IPS-15b (cell line): Measurements from ENCODE around the gene PLSCR2.
A peak's percentile ranks its signal among the peaks of the same experiment; 100 is the strongest.

ENCODE experiments used
- H3K27me3 ChIP-seq: one replicate; pipeline ENCODE4 v1.6.1; 2013; ENCODE audit warnings: low read length; ENCODE audit not compliant: control insufficient read depth, insufficient read depth
- H3K36me3 ChIP-seq: one replicate; pipeline ENCODE4 v1.6.1; 2013; ENCODE audit warnings: low read length; ENCODE audit not compliant: control insufficient read depth, insufficient read depth
- H3K4me1 ChIP-seq: one replicate; pipeline ENCODE4 v1.6.1; 2013; ENCODE audit warnings: mild to moderate bottlenecking, low read length; ENCODE audit not compliant: control insufficient read depth, insufficient read depth
- H3K4me3 ChIP-seq: one replicate; pipeline ENCODE4 v1.5.1; 2013; ENCODE audit warnings: low read depth, low read length
- H3K9ac ChIP-seq: one replicate; pipeline ENCODE4 v1.6.1; 2013; ENCODE audit warnings: low read depth, mild to moderate bottlenecking, low read length
- H3K9me3 ChIP-seq: one replicate; pipeline ENCODE4 v1.6.1; 2013; ENCODE audit warnings: mild to moderate bottlenecking, low read length; ENCODE audit not compliant: control insufficient read depth, insufficient read depth

Gene PLSCR2

GRCh38 chr3:146473726-146474125 is 4.4 kb upstream of the PLSCR2 start:
- Histone ChIP-seq H3K36me3 (no peaks in the 10 kb centered on the region), H3K9ac (no peak overlapping the region), H3K4me1 (peaks cover 8% of the 10 kb centered on the region), H3K27me3 (no peaks in the 10 kb centered on the region), H3K4me3 (no peak overlapping the region), H3K9me3 (no peaks in the 10 kb centered on the region)

- Histone ChIP-seq H3K4me1 (peaks cover 8% of the 10 kb centered on the region), H3K9ac (no peak overlapping the region), H3K9me3 (no peaks in the 10 kb centered on the region), H3K4me3 (no peak overlapping the region), H3K27me3 (no peaks in the 10 kb centered on the region), H3K36me3 (no peaks in the 10 kb centered on the region)
Observed at GRCh38 chr3:146472611-146473010, 3.2 kb upstream of the PLSCR2 start.

- no peak overlapping the region for H3K4me3 ChIP-seq
- H3K4me1 ChIP-seq = peaks cover 4% of the 10 kb centered on the region
- no peaks in the 10 kb centered on the region for H3K36me3 ChIP-seq
- no peaks in the 10 kb centered on the region for H3K9me3 ChIP-seq
- no peak overlapping the region for H3K9ac ChIP-seq
- no peaks in the 10 kb centered on the region for H3K27me3 ChIP-seq
Observed at GRCh38 chr3:146471012-146471411, 1.7 kb upstream of the PLSCR2 start.

- H3K4me1 ChIP-seq = peaks cover 4% of the 10 kb centered on the region
- H3K36me3 ChIP-seq = no peaks in the 10 kb centered on the region
- no peak overlapping the region for H3K4me3 ChIP-seq
- no peaks in the 10 kb centered on the region for H3K9me3 ChIP-seq
- H3K27me3 ChIP-seq = no peaks in the 10 kb centered on the region
- no peak overlapping the region for H3K9ac ChIP-seq
Observed at GRCh38 chr3:146470425-146470990, 1.1 kb upstream of the PLSCR2 start.

GRCh38 chr3:146468671-146469149 is 651 bp downstream of the PLSCR2 start:
- H3K36me3 ChIP-seq = no peaks in the 10 kb centered on the region
- H3K27me3 ChIP-seq = no peaks in the 10 kb centered on the region
- H3K9me3 ChIP-seq = no peaks in the 10 kb centered on the region
- peak overlapping the region; percentile 55 for H3K4me3 ChIP-seq
- H3K9ac ChIP-seq = no peak overlapping the region
- peaks cover 4% of the 10 kb centered on the region for H3K4me1 ChIP-seq

GRCh38 chr3:146468234-146468633 is 1.1 kb downstream of the PLSCR2 start:
- Histone ChIP-seq H3K4me3 (no peak overlapping the region), H3K9ac (no peak overlapping the region), H3K4me1 (peaks cover 4% of the 10 kb centered on the region), H3K27me3 (no peaks in the 10 kb centered on the region), H3K9me3 (no peaks in the 10 kb centered on the region), H3K36me3 (no peaks in the 10 kb centered on the region)

GRCh38 chr3:146466604-146467003 is 2.8 kb downstream of the PLSCR2 start:
- H3K36me3 ChIP-seq = no peaks in the 10 kb centered on the region
- H3K4me3 ChIP-seq = no peak overlapping the region
- no peak overlapping the region for H3K9ac ChIP-seq
- no peaks in the 10 kb centered on the region for H3K9me3 ChIP-seq
- no peaks in the 10 kb centered on the region for H3K27me3 ChIP-seq
- H3K4me1 ChIP-seq = peaks cover 4% of the 10 kb centered on the region

- Histone ChIP-seq H3K36me3 (no peaks in the 10 kb centered on the region), H3K4me1 (peaks cover 4% of the 10 kb centered on the region), H3K27me3 (no peaks in the 10 kb centered on the region), H3K9me3 (no peaks in the 10 kb centered on the region), H3K4me3 (no peak overlapping the region), H3K9ac (no peak overlapping the region)
Observed at GRCh38 chr3:146465693-146466465, 3.5 kb downstream of the PLSCR2 start.

GRCh38 chr3:146464783-146465182 is 4.6 kb downstream of the PLSCR2 start:
- Histone ChIP-seq H3K4me1 (no peaks in the 10 kb centered on the region), H3K4me3 (no peak overlapping the region), H3K27me3 (no peaks in the 10 kb centered on the region), H3K9me3 (no peaks in the 10 kb centered on the region), H3K9ac (no peak overlapping the region), H3K36me3 (no peaks in the 10 kb centered on the region)

- Histone ChIP-seq H3K36me3 (no peaks in the 10 kb centered on the region), H3K4me3 (no peak overlapping the region), H3K27me3 (no peaks in the 10 kb centered on the region), H3K9me3 (no peaks in the 10 kb centered on the region), H3K9ac (no peak overlapping the region), H3K4me1 (no peaks in the 10 kb centered on the region)
Observed at GRCh38 chr3:146464005-146464595, 5.3 kb downstream of the PLSCR2 start.

GRCh38 chr3:146454796-146455195 is 14.6 kb downstream of the PLSCR2 start:
- Histone ChIP-seq H3K36me3 (no peaks in the 10 kb centered on the region), H3K4me3 (no peak overlapping the region), H3K9ac (no peak overlapping the region), H3K27me3 (no peaks in the 10 kb centered on the region), H3K4me1 (no peaks in the 10 kb centered on the region), H3K9me3 (no peaks in the 10 kb centered on the region)

GRCh38 chr3:146449613-146450012 is 19.7 kb downstream of the PLSCR2 start:
- no peaks in the 10 kb centered on the region for H3K4me1 ChIP-seq

More at GRCh38 chr3:146449613-146450012, 19.7 kb downstream of the PLSCR2 start:
- Histone ChIP-seq H3K27me3 (no peaks in the 10 kb centered on the region), H3K9me3 (no peaks in the 10 kb centered on the region), H3K9ac (no peak overlapping the region), H3K4me3 (no peak overlapping the region), H3K36me3 (no peaks in the 10 kb centered on the region)
